Measurements from ENCODE around the gene CDC42SE1. TPM values are rescaled to one million over a fixed set of nuclear protein-coding genes. Genes with fewer than 3 reads are reported as not detected.

The CDC42SE1 gene
- total and polyA plus RNA-seq, 9 donors, result 42.6 to 68.4 (median 53.5) TPM

DNA sequence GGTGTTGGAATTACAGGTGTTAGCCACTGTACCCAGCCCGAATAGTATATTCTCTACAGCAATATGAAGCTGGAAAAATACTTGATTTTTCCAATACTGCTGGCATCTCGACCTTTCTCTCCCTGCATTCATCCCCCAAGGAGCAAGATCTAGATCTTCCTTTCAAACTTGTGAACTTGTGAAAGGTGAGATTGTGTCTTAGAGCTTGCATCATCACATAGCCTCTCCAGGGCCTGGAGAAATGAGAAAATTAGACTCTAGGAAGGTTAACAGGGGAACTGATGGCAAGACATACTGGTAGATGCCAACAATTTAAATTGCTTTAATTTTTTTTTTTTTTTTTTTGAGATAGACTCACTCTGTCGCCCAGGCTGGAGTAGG, 49.1 kb downstream of the CDC42SE1 start:
- H3K4me1 ChIP-seq (ENCODE audit: control insufficient read depth, insufficient read depth, low read length), result peaks cover 32% of the 10 kb centered on the region
- H3K9me3 ChIP-seq (replicated peaks; ENCODE audit: control insufficient read depth, low read depth, low read length), result no peaks in the 10 kb centered on the region
- no CpG with 5 or more reads among the region's 3 CpGs for WGBS (ENCODE audit: insufficient coverage)

DNA sequence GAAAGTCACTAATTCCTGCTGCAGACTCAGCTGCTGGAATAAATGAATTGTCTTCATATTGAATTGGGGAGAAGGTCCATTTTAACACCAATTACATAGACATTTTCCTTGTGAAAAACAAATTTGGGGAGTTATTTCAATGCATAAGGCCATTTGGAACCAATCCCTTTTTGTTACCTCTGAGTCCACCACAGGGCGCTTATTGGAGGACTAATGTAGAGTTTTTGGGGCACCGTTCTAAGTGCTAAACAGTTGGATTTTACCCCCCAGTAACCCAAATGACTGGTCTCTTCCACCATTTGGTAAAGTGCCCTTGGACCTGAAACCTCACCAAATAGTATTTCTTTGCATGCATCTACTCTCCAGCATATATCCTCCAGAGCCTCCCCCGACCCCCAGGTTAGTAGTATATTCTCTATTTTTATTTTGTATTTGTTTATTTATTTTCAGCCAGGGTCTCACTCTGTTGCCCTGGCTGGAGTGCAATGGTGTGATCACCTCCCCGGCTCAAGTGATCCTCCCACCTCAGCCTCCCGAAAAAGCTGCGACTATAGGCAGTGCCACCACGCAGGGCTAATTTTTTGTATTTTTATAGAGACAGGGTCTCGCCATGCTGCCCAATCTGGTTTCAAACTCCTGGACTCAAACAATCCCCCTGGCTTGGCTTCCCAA, 49.6 kb downstream of the CDC42SE1 start:
- no CpG with 5 or more reads among the region's 8 CpGs for WGBS (ENCODE audit: insufficient coverage)

More for the DNA sequence above, 49.1 kb downstream of the CDC42SE1 start:
- no peaks in the 10 kb centered on the region for H3K27me3 ChIP-seq (ENCODE audit: control insufficient read depth, insufficient read depth, low read length)
- H3K4me3 ChIP-seq (ENCODE audit: low read length), result no peak overlapping the region
- peaks cover 3% of the 10 kb centered on the region for H3K36me3 ChIP-seq (ENCODE audit: control insufficient read depth, insufficient read depth, low read length)
- no peak for DNase-seq
- no peak overlapping the region for H3K27ac ChIP-seq (ENCODE audit: low read length)

GRCh38 chr1:151009206-151009587, 50.2 kb downstream of the CDC42SE1 start:
- H3K4me3 ChIP-seq (ENCODE audit: low read length), result peak overlapping the region; percentile 85
- WGBS (ENCODE audit: insufficient coverage), result no CpG with 5 or more reads among the region's 3 CpGs
- DNase-seq, result peak; percentile 19
- no peaks in the 10 kb centered on the region for H3K9me3 ChIP-seq (replicated peaks; ENCODE audit: control insufficient read depth, low read depth, low read length)
- no peaks in the 10 kb centered on the region for H3K27me3 ChIP-seq (ENCODE audit: control insufficient read depth, insufficient read depth, low read length)
- peaks cover 42% of the 10 kb centered on the region for H3K4me1 ChIP-seq (ENCODE audit: control insufficient read depth, insufficient read depth, low read length)
- H3K36me3 ChIP-seq (ENCODE audit: control insufficient read depth, insufficient read depth, low read length), result peaks cover 3% of the 10 kb centered on the region
- H3K27ac ChIP-seq (ENCODE audit: low read length), result peak overlapping the region; percentile 92

More for the DNA sequence above, 49.6 kb downstream of the CDC42SE1 start:
- DNase-seq, result no peak
- Histone ChIP-seq H3K27ac (ENCODE audit: low read length) (no peak overlapping the region), H3K9me3 (replicated peaks; ENCODE audit: control insufficient read depth, low read depth, low read length) (no peaks in the 10 kb centered on the region), H3K4me1 (ENCODE audit: control insufficient read depth, insufficient read depth, low read length) (peaks cover 37% of the 10 kb centered on the region), H3K27me3 (ENCODE audit: control insufficient read depth, insufficient read depth, low read length) (no peaks in the 10 kb centered on the region), H3K36me3 (ENCODE audit: control insufficient read depth, insufficient read depth, low read length) (peaks cover 3% of the 10 kb centered on the region), H3K4me3 (ENCODE audit: low read length) (no peak overlapping the region)

- H3K36me3 ChIP-seq (ENCODE audit: control insufficient read depth, insufficient read depth, low read length), result peaks cover 3% of the 10 kb centered on the region
- no peaks in the 10 kb centered on the region for H3K9me3 ChIP-seq (replicated peaks; ENCODE audit: control insufficient read depth, low read depth, low read length)
- H3K27me3 ChIP-seq (ENCODE audit: control insufficient read depth, insufficient read depth, low read length), result no peaks in the 10 kb centered on the region
- H3K27ac ChIP-seq (ENCODE audit: low read length), result peak within 1 kb of the TSS; percentile 94
- peak; percentile 98 for DNase-seq
- H3K4me1 ChIP-seq (ENCODE audit: control insufficient read depth, insufficient read depth, low read length), result peaks cover 45% of the 10 kb centered on the region
- under 1% methylated on average over 63 of the region's 69 CpGs for whole genome bisulfite sequencing (ENCODE audit: insufficient coverage)
- H3K4me3 ChIP-seq (ENCODE audit: low read length), result peak within 1 kb of the TSS; percentile 85
These were observed 50.9 kb downstream of the CDC42SE1 start, which contains the start of gene PRUNE1 for GRCh38 chr1:151008244-151009205. Gene PRUNE1, plus strand, starts transcription at chr1:151008449. Its CDS starts 184 bp downstream, at chr1:151008633.

DNA sequence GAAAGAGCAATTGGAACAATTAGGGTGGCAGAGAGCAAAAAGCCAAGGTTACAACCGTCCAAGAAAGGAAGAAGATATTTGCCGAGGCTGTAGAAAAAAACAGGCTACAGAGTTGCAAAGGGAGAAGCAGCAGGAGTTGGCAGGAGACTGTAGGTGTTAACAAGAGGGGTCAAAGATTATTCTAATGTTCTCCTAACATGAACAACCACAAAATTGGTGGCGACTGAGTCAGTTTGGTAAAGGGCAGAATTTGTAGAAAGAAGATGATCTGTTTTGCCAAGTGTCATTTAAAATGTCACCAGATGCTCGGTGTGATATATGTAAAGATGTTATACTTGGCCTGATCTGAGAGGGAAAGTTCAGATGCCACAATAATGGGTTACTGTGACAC, 51.6 kb downstream of the CDC42SE1 start:
- peak overlapping the region; percentile 94 for H3K27ac ChIP-seq (ENCODE audit: low read length)
- 0% methylated on average over 2 of the region's 4 CpGs for WGBS (ENCODE audit: insufficient coverage)
- H3K27me3 ChIP-seq (ENCODE audit: control insufficient read depth, insufficient read depth, low read length), result no peaks in the 10 kb centered on the region
- peaks cover 49% of the 10 kb centered on the region for H3K4me1 ChIP-seq (ENCODE audit: control insufficient read depth, insufficient read depth, low read length)
- peaks cover under 1% of the 10 kb centered on the region for H3K36me3 ChIP-seq (ENCODE audit: control insufficient read depth, insufficient read depth, low read length)
- H3K9me3 ChIP-seq (replicated peaks; ENCODE audit: control insufficient read depth, low read depth, low read length), result no peaks in the 10 kb centered on the region
- peak overlapping the region; percentile 85 for H3K4me3 ChIP-seq (ENCODE audit: low read length)
- no peak for DNase-seq

DNA sequence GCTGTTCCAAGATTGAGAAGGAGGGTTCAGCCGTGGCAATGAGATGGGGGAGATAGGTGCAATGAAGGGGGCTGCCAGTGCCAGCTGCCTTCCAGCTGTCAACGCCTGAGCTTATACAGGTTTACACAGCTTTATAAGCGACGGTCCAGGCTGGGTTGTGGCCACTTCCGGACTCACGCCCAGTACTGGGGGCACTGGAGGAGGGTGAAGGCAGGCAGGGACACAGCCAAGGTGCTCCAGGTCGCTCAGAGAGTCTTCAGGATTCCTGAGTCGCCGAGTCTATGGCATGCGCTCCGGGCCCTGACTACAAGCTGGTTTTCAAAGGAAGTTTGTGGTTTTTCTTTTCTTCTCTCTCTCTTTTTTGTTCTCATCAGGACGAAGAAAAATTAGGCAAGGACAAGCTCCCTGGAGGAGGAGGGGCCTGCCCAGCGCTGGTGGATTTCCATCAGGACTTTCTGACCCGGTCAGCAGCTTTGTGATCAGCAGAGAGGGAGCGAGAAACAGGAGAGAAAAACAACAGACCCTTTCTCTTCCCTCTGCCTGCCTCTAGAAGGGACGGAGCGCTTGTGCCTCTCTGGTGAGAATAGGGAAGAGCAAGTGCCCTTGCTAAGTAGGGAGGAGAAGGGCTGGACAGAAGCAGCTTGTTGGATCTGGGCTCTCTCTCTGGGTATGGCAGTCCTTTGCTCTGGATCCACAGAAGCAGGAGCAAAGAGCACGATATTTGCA, 52.9 kb downstream of the CDC42SE1 start, which contains the start of gene MINDY1:
Gene MINDY1, minus strand, starts transcription at position 576 of the 726 bp plus-strand sequence. CDS start 4,285 bp downstream, outside the sequence.
- Histone ChIP-seq H3K9me3 (replicated peaks; ENCODE audit: control insufficient read depth, low read depth, low read length) (no peaks in the 10 kb centered on the region), H3K4me1 (ENCODE audit: control insufficient read depth, insufficient read depth, low read length) (peaks cover 49% of the 10 kb centered on the region)
- under 1% methylated on average over 6 of the region's 18 CpGs for WGBS (ENCODE audit: insufficient coverage)

GRCh38 chr1:151005729-151006319, 53.6 kb downstream of the CDC42SE1 start:
- Histone ChIP-seq H3K4me1 (ENCODE audit: control insufficient read depth, insufficient read depth, low read length) (peaks cover 49% of the 10 kb centered on the region), H3K4me3 (ENCODE audit: low read length) (peak overlapping the region; percentile 62), H3K9me3 (replicated peaks; ENCODE audit: control insufficient read depth, low read depth, low read length) (no peaks in the 10 kb centered on the region), H3K27me3 (ENCODE audit: control insufficient read depth, insufficient read depth, low read length) (no peaks in the 10 kb centered on the region), H3K27ac (ENCODE audit: low read length) (peak overlapping the region; percentile 94), H3K36me3 (ENCODE audit: control insufficient read depth, insufficient read depth, low read length) (peaks cover 14% of the 10 kb centered on the region)
- no CpG with 5 or more reads among the region's 4 CpGs for WGBS (ENCODE audit: insufficient coverage)
- peak; percentile 29 for DNase-seq

More for the DNA sequence above, 52.9 kb downstream of the CDC42SE1 start, which contains the start of gene MINDY1:
- H3K4me3 ChIP-seq (ENCODE audit: low read length), result peak within 1 kb of the TSS; percentile 62
- peak; percentile 95 for DNase-seq
- H3K36me3 ChIP-seq (ENCODE audit: control insufficient read depth, insufficient read depth, low read length), result peaks cover 9% of the 10 kb centered on the region
- no peaks in the 10 kb centered on the region for H3K27me3 ChIP-seq (ENCODE audit: control insufficient read depth, insufficient read depth, low read length)
- H3K27ac ChIP-seq (ENCODE audit: low read length), result peak within 1 kb of the TSS; percentile 94

GRCh38 chr1:151003180-151003579, 56.2 kb downstream of the CDC42SE1 start:
- no peaks in the 10 kb centered on the region for H3K9me3 ChIP-seq (replicated peaks; ENCODE audit: control insufficient read depth, low read depth, low read length)
- DNase-seq, result no peak
- H3K4me3 ChIP-seq (ENCODE audit: low read length), result no peak overlapping the region
- no peaks in the 10 kb centered on the region for H3K27me3 ChIP-seq (ENCODE audit: control insufficient read depth, insufficient read depth, low read length)
- H3K4me1 ChIP-seq (ENCODE audit: control insufficient read depth, insufficient read depth, low read length), result peaks cover 39% of the 10 kb centered on the region
- no peak overlapping the region for H3K27ac ChIP-seq (ENCODE audit: low read length)
- peaks cover 37% of the 10 kb centered on the region for H3K36me3 ChIP-seq (ENCODE audit: control insufficient read depth, insufficient read depth, low read length)

DNA sequence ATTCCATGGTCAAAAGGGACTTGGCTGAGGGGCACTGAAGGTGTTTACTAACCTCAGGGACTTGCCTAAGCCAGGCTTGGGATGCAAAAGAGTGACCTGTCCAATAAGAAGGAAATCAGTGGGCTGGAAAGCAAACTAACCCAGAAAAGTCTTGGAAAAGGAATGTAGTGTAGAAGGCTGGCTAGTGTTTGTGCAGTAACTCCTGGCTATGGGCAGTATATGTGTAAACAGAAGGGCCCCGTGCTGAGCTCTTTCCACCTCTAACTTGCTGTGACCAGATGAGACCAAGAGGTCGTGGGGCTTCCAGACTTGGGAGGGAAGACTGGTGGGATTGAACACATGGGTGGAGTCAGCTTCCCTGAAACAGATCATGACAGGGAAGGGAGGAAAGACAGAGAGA, 56.8 kb downstream of the CDC42SE1 start:
- Histone ChIP-seq H3K4me3 (ENCODE audit: low read length) (no peak overlapping the region), H3K9me3 (replicated peaks; ENCODE audit: control insufficient read depth, low read depth, low read length) (no peaks in the 10 kb centered on the region), H3K36me3 (ENCODE audit: control insufficient read depth, insufficient read depth, low read length) (peaks cover 42% of the 10 kb centered on the region), H3K4me1 (ENCODE audit: control insufficient read depth, insufficient read depth, low read length) (peaks cover 34% of the 10 kb centered on the region), H3K27ac (ENCODE audit: low read length) (no peak overlapping the region), H3K27me3 (ENCODE audit: control insufficient read depth, insufficient read depth, low read length) (no peaks in the 10 kb centered on the region)
- DNase-seq, result no peak
- WGBS (ENCODE audit: insufficient coverage), result 50% methylated on average over 1 of the region's 2 CpGs

Data from muscle of leg (tissue), 11 donors.